H1 (cell line): ENCODE measurements around the gene UFC1. TPM values are rescaled to one million over a fixed set of nuclear protein-coding genes. Genes with fewer than 3 reads are reported as not detected.

Source experiments
- CTCF ChIA-PET: fragments of 300-600 bp; sonication (Branson Sonifier 250); formaldehyde crosslinking; loops from one replicate; lab custom pipeline; 2021; ENCODE audit not compliant: partially characterized antibody; lab: Charles Lee
- POLR2A ChIA-PET: fragments of 300-600 bp; sonication (Branson Sonifier 250); formaldehyde crosslinking; loops from one replicate; lab custom pipeline; 2021; ENCODE audit warnings: inconsistent platforms; ENCODE audit not compliant: partially characterized antibody; lab: Charles Lee
- DNase-seq, 2 experiments: peaks; one replicate each; pipeline versions ENCODE4 v3.0.0 to v3.0.0-alpha.2; 2010 to 2022; ENCODE audit warnings: low spot score in 2 of 2, low read depth in 1 of 2, mixed read lengths in 1 of 2
- FAIRE-seq: peaks from 2 replicates; lab custom pipeline; 2011; peaks lifted over from hg19 to GRCh38; lab: Jason Lieb, UNC
- H2AFZ ChIP-seq: 2 replicates; pipeline ENCODE4 v1.8.1; 2012; ENCODE audit warnings: low read length, inconsistent platforms
- H2AK5ac ChIP-seq: 2 replicates; pipeline ENCODE4 v1.6.1; 2013; ENCODE audit warnings: low read depth, low read length
- H2BK120ac ChIP-seq: replicated peaks from 2 replicates; pipeline ENCODE3; 2013; ENCODE audit warnings: low read depth, low read length, inconsistent platforms
- H2BK12ac ChIP-seq: 2 replicates; pipeline ENCODE4 v1.6.1; 2013; ENCODE audit warnings: low read depth, low read length
- H2BK15ac ChIP-seq: 2 replicates; pipeline ENCODE4 v1.6.1; 2013; ENCODE audit warnings: low read length
- H2BK20ac ChIP-seq: 2 replicates; pipeline ENCODE4 v1.6.1; 2013; ENCODE audit warnings: low read length
- H2BK5ac ChIP-seq: 2 replicates; pipeline ENCODE4 v1.6.1; 2013; ENCODE audit warnings: low read depth, low read length
- H3K14ac ChIP-seq: 2 replicates; pipeline ENCODE4 v1.6.1; 2013; ENCODE audit warnings: inconsistent platforms; ENCODE audit not compliant: insufficient read length
- H3K18ac ChIP-seq: 2 replicates; pipeline ENCODE4 v1.6.1; 2013; ENCODE audit warnings: low read length; ENCODE audit errors: extremely low read depth
- H3K23ac ChIP-seq: 2 replicates; pipeline ENCODE4 v1.6.1; 2013; ENCODE audit warnings: inconsistent platforms; ENCODE audit not compliant: insufficient read length
- H3K23me2 ChIP-seq: 2 replicates; pipeline ENCODE4 v1.6.1; 2013; ENCODE audit warnings: low read depth, low read length
- H3K27ac ChIP-seq: 2 replicates; pipeline ENCODE4 v1.6.1; 2011; ENCODE audit warnings: low read depth, low read length, inconsistent platforms
- H3K27me3 ChIP-seq, 4 experiments: replicated peaks in 1 of 4; 1 replicate in 1 of 4; 2 replicates in 3 of 4; pipeline versions ENCODE4 v1.6.1 to v1.8.1; 2011 to 2013; ENCODE audit warnings: low read length in 3 of 4, mild to moderate bottlenecking in 3 of 4, inconsistent platforms in 2 of 4, mixed read lengths in 2 of 4, moderate library complexity in 1 of 4; ENCODE audit not compliant: control insufficient read depth in 3 of 4, insufficient read depth in 3 of 4; ENCODE audit errors: extremely low read depth in 1 of 4
- H3K36me3 ChIP-seq, 4 experiments: 2 replicates each; pipeline versions ENCODE4 v1.6.1 to v1.8.1; 2011 to 2013; ENCODE audit warnings: mild to moderate bottlenecking in 4 of 4, low read length in 3 of 4, moderate library complexity in 2 of 4, control low read depth in 1 of 4, inconsistent platforms in 1 of 4; ENCODE audit not compliant: insufficient read depth in 4 of 4, control insufficient read depth in 2 of 4
- H3K4ac ChIP-seq: replicated peaks from 2 replicates; pipeline ENCODE3; 2013; ENCODE audit warnings: low read length, low read depth, mixed read lengths, inconsistent platforms; ENCODE audit not compliant: insufficient read length
- H3K4me1 ChIP-seq, 4 experiments: replicated peaks in 1 of 4; 1 replicate in 1 of 4; 2 replicates in 3 of 4; pipeline versions ENCODE4 v1.6.1 to v1.8.1; 2011 to 2013; ENCODE audit warnings: low read length in 3 of 4, inconsistent platforms in 2 of 4, mixed read lengths in 1 of 4; ENCODE audit not compliant: insufficient read depth in 4 of 4, control insufficient read depth in 3 of 4
- H3K4me2 ChIP-seq, 2 experiments: 2 replicates each; pipeline versions ENCODE4 v1.6.1 to v1.8.1; 2011 to 2013; ENCODE audit warnings: low read depth in 2 of 2, low read length in 2 of 2, control low read depth in 1 of 2, inconsistent platforms in 1 of 2, mild to moderate bottlenecking in 1 of 2; ENCODE audit not compliant: insufficient read depth in 1 of 2
- H3K4me3 ChIP-seq, 4 experiments: fragments of 200-600, 300-600 bp in 1 of 4; sonication (generic), shearing (Covaris generic), sonication (Bioruptor Twin) in 1 of 4; 2 replicates each; pipeline versions ENCODE4 v1.5.1 to v1.8.1; 2011 to 2016; ENCODE audit warnings: low read length in 4 of 4, low read depth in 3 of 4, control low read depth in 2 of 4, inconsistent platforms in 2 of 4, mild to moderate bottlenecking in 2 of 4, mixed read lengths in 1 of 4, moderate library complexity in 1 of 4; ENCODE audit not compliant: insufficient read depth in 2 of 4; ENCODE audit errors: extremely low read depth in 1 of 4
- H3K56ac ChIP-seq: replicated peaks from 2 replicates; pipeline ENCODE3; 2013; ENCODE audit warnings: low read depth, mild to moderate bottlenecking, mixed read lengths, low read length, inconsistent platforms; ENCODE audit not compliant: insufficient read length
- H3K79me1 ChIP-seq: 2 replicates; pipeline ENCODE4 v1.6.1; 2013; ENCODE audit warnings: low read depth, low read length, control low read depth
- H3K79me2 ChIP-seq, 2 experiments: 2 replicates each; pipeline versions ENCODE4 v1.6.1 to v1.8.1; 2012 to 2013; ENCODE audit warnings: low read length in 2 of 2, mild to moderate bottlenecking in 2 of 2, inconsistent platforms in 1 of 2; ENCODE audit not compliant: insufficient read depth in 2 of 2, control insufficient read depth in 1 of 2
- H3K9ac ChIP-seq, 4 experiments: replicated peaks in 1 of 4; 1 replicate in 1 of 4; 2 replicates in 3 of 4; pipeline versions ENCODE4 v1.6.1 to v1.8.1; 2011 to 2013; ENCODE audit warnings: low read depth in 3 of 4, low read length in 3 of 4, control low read depth in 2 of 4, mild to moderate bottlenecking in 2 of 4, moderate library complexity in 2 of 4, inconsistent platforms in 1 of 4; ENCODE audit errors: extremely low read depth in 1 of 4
- H3K9me3 ChIP-seq, 2 experiments: 2 replicates each; pipeline versions ENCODE4 v1.6.1 to v1.8.1; 2012 to 2013; ENCODE audit warnings: mild to moderate bottlenecking in 2 of 2, moderate library complexity in 2 of 2, control low read depth in 1 of 2, inconsistent platforms in 1 of 2, low read depth in 1 of 2, low read length in 1 of 2, mixed read lengths in 1 of 2; ENCODE audit not compliant: insufficient read depth in 2 of 2
- H4K20me1 ChIP-seq, 2 experiments: replicated peaks in 1 of 2; 2 replicates each; pipeline versions ENCODE3 to v1.8.1; 2011 to 2013; ENCODE audit warnings: inconsistent platforms in 2 of 2, low read length in 2 of 2, mild to moderate bottlenecking in 1 of 2; ENCODE audit not compliant: insufficient read depth in 2 of 2, control insufficient read depth in 1 of 2
- H4K5ac ChIP-seq: 2 replicates; pipeline ENCODE4 v1.6.1; 2013; ENCODE audit warnings: low read length, low read depth, mixed read lengths, inconsistent platforms; ENCODE audit not compliant: insufficient read length
- H4K8ac ChIP-seq: 2 replicates; pipeline ENCODE4 v1.8.0; 2013; ENCODE audit warnings: mild to moderate bottlenecking, moderate library complexity, low read length, inconsistent platforms; ENCODE audit not compliant: insufficient read depth; ENCODE audit errors: extremely low read depth
- H4K91ac ChIP-seq: replicated peaks from 2 replicates; pipeline ENCODE3; 2013; ENCODE audit warnings: low read length, mixed read lengths, inconsistent platforms; ENCODE audit not compliant: insufficient read length
- BACH1 ChIP-seq: IDR thresholded peaks from 2 replicates; pipeline ENCODE4 v1.6.1; 2012; ENCODE audit warnings: low read length, improper control_type of control experiment
- CBX8 ChIP-seq: fragments of 300-800, 300-1000 bp; sonication (generic); IDR thresholded peaks from 2 replicates; pipeline ENCODE4 v1.7.1; 2016; ENCODE audit warnings: low read depth, low read length, borderline replicate concordance
- CEBPB ChIP-seq: IDR thresholded peaks from 2 replicates; pipeline ENCODE4 v1.6.1; 2012; ENCODE audit warnings: low read depth, low read length
- CHD2 ChIP-seq: IDR thresholded peaks from 2 replicates; pipeline ENCODE4 v1.6.1; 2012; ENCODE audit warnings: low read length, improper control_type of control experiment
- NANOG ChIP-seq: IDR thresholded peaks from 2 replicates; pipeline ENCODE4 v1.6.1; 2011; ENCODE audit warnings: low read length, low read depth, mild to moderate bottlenecking, inconsistent platforms; ENCODE audit not compliant: insufficient read depth, poor library complexity, severe bottlenecking
- POU5F1 ChIP-seq: IDR thresholded peaks from 2 replicates; pipeline ENCODE4 v1.6.1; 2011; ENCODE audit warnings: low read depth, mild to moderate bottlenecking, low read length, moderate library complexity
- WGBS, 2 experiments: shearing (Covaris generic) in 1 of 2; methylation state at CpG; one replicate each; pipeline versions ENCODE4 v1.1.6 to v1.1.7; 2013 to 2015; ENCODE audit warnings: low lambda C conversion rate in 2 of 2, mixed read lengths in 2 of 2, inconsistent platforms in 1 of 2, low coverage in 1 of 2, missing lambda C conversion rate in 1 of 2; ENCODE audit not compliant: insufficient replicate concordance in 2 of 2, insufficient coverage in 1 of 2, insufficient read length in 1 of 2; ENCODE audit errors: extremely low coverage in 1 of 2, missing lambda C conversion rate in 1 of 2; 5-methylcytosine and 5-hydroxymethylcytosine counted together
- polyA plus RNA-seq, 7 experiments: library from polyadenylated mRNA; depleted of rRNA in 3 of 7; stranded (reverse) in 5 of 7; unstranded in 2 of 7; fragments of >200 nt in 5 of 7; fragments of 200-250 nt in 2 of 7; gene quantifications; 1 replicate in 5 of 7; 2 replicates in 1 of 7; 4 replicates in 1 of 7; pipeline versions ENCODE4 v1.2.1 to v1.2.3, GENCODE V29; 2011 to 2013; ENCODE audit warnings: missing spikeins in 2 of 7, mixed read lengths in 2 of 7
- total RNA-seq: library from RNA; stranded (reverse); fragmentation: NEBNext Ultra II Directional; extraction: Animal tissue kit (Norgen Biotek cat#: 25700); gene quantifications from 2 replicates; pipeline ENCODE4 v1.2.1, GENCODE V29; 2021

UFC1 gene
- total and polyA plus RNA-seq, 2 of the 8 experiments (the other 6 are each of a cell fraction or from before 2014, with no cell fraction given) = 67.8 to 102 TPM

GRCh38 chr1:161121834-161122233 is 31.9 kb upstream of the UFC1 start:
- POLR2A ChIA-PET = interaction anchor here (1.0 to 1.2 kb wide), 4 partner anchors 15 to 168 kb away, joined by 3 to 6 read pairs (median 4); partner anchors contain the start of gene PPOX
- TF ChIP-seq POU5F1 (no peak), NANOG (no peak), CHD2 (no peak), BACH1 (no peak), CBX8 (no peak), CEBPB (no peak)

More at GRCh38 chr1:161121834-161122233, 31.9 kb upstream of the UFC1 start:
- H2BK12ac ChIP-seq = no peak overlapping the region
- no peak overlapping the region for H2BK5ac ChIP-seq
- peaks cover 4 to 10% (median 5%) of the 10 kb centered on the region in 4 experiments; a peak in 6 of 7 replicates for H3K4me1 ChIP-seq
- CTCF ChIA-PET = interaction anchor here (0.8 to 1.4 kb wide), 4 partner anchors 19 to 50 kb away, joined by 3 to 4 read pairs (median 4); no protein-coding TSS in a partner anchor
- no peak overlapping the region for H3K56ac ChIP-seq
- H4K20me1 ChIP-seq = peaks cover 0 to 16% of the 10 kb centered on the region in 2 experiments
- H3K27ac ChIP-seq = no peak overlapping the region
- no peak overlapping the region for H2AK5ac ChIP-seq
- no peak overlapping the region for H3K4ac ChIP-seq
- no peak overlapping the region for H2BK120ac ChIP-seq
- H3K79me1 ChIP-seq = peaks cover 7% of the 10 kb centered on the region; the same call in 1 of the 2 replicates
- H3K18ac ChIP-seq = no peak overlapping the region
- no peaks in the 10 kb centered on the region for H3K27me3 ChIP-seq
- no peak overlapping the region for H3K4me3 ChIP-seq
- H3K79me2 ChIP-seq = peaks cover 0 to 30% of the 10 kb centered on the region in 2 experiments; a peak in 2 of 4 replicates
- H3K9me3 ChIP-seq = no peaks in the 10 kb centered on the region
- peaks cover 12% of the 10 kb centered on the region for H3K23me2 ChIP-seq
- WGBS, 2 experiments = 89% methylated on average over 4 of the region's 4 CpGs; no CpG with 5 or more reads in 1 of the 2 experiments
- no peak overlapping the region for H4K91ac ChIP-seq
- H3K9ac ChIP-seq = no peak overlapping the region
- H3K4me2 ChIP-seq = no peak overlapping the region
- no peak overlapping the region for H2BK20ac ChIP-seq
- H3K14ac ChIP-seq = no peak overlapping the region
- FAIRE-seq (no peak), DNase-seq (no peak)
- H2AFZ ChIP-seq = no peak overlapping the region
- H4K8ac ChIP-seq = no peak overlapping the region
- H2BK15ac ChIP-seq = no peak overlapping the region
- no peak overlapping the region for H4K5ac ChIP-seq
- no peak overlapping the region for H3K23ac ChIP-seq
- peaks cover 16 to 62% (median 34%) of the 10 kb centered on the region in 4 experiments for H3K36me3 ChIP-seq
